Measurements from ENCODE around the gene PTPRN2.

The PTPRN2 gene

GRCh38 chr7:157977717-157978496, 609.7 kb downstream of the PTPRN2 start:
- DNase-seq = no peak

GRCh38 chr7:157977306-157977705, 610.3 kb downstream of the PTPRN2 start:
- no peak for DNase-seq

- no peak for DNase-seq
Measured at GRCh38 chr7:157976406-157976805, 611.2 kb downstream of the PTPRN2 start.

GRCh38 chr7:157975401-157976372, 611.9 kb downstream of the PTPRN2 start:
- DNase-seq = no peak

- DNase-seq = no peak
Measured at GRCh38 chr7:157974678-157975230, 612.9 kb downstream of the PTPRN2 start.

GRCh38 chr7:157973971-157974677, 613.5 kb downstream of the PTPRN2 start:
- DNase-seq = no peak

- no peak for DNase-seq
Measured at GRCh38 chr7:157972914-157973313, 614.7 kb downstream of the PTPRN2 start.

GRCh38 chr7:157971501-157971900, 616.1 kb downstream of the PTPRN2 start:
- no peak for DNase-seq

GRCh38 chr7:157970744-157971143, 616.9 kb downstream of the PTPRN2 start:
- no peak for DNase-seq

- no peak for DNase-seq
Measured at GRCh38 chr7:157969995-157970394, 617.6 kb downstream of the PTPRN2 start.

- DNase-seq = no peak
Measured at GRCh38 chr7:157966490-157966889, 621.1 kb downstream of the PTPRN2 start.

GRCh38 chr7:157964521-157964920, 623.1 kb downstream of the PTPRN2 start:
- no peak for DNase-seq

GRCh38 chr7:157964016-157964415, 623.6 kb downstream of the PTPRN2 start:
- no peak for DNase-seq

- DNase-seq = no peak
Measured at GRCh38 chr7:157963526-157963925, 624.1 kb downstream of the PTPRN2 start.

GRCh38 chr7:157962458-157963306, 624.9 kb downstream of the PTPRN2 start:
- no peak for DNase-seq

GRCh38 chr7:157961731-157962457, 625.7 kb downstream of the PTPRN2 start:
- no peak for DNase-seq

GRCh38 chr7:157955348-157955999, 632.1 kb downstream of the PTPRN2 start:
- no peak for DNase-seq

- no peak for DNase-seq
Measured at GRCh38 chr7:157954901-157955300, 632.7 kb downstream of the PTPRN2 start.

GRCh38 chr7:157952841-157953645, 634.6 kb downstream of the PTPRN2 start:
- no peak for DNase-seq
